ENCODE results near the gene TOMM22. TPM values are rescaled to one million over a fixed set of nuclear protein-coding genes. Genes with fewer than 3 reads are reported as not detected.

The TOMM22 gene
- total RNA-seq, 1 experiment from 2014 or later = 146 TPM

DNA sequence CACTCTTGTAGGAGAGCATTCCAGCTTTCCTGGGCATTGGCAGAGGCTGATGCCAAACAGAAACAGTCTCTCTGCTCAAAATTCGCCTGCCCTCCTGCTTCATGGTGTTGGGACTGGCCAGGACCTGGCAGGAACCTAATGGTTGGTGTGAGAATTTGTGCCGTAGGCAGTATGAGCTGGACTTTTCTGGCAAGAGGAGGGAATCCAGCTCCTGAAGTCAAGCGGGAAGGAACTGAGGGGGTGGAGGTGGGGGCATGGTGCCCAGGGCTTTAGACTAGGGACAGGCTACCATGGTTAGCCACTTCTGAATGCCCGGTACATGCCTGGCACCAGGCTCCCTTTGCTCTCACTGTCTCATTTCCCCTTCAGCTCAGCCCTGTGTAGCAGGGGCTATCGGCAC, 6.9 kb upstream of the TOMM22 start:
- Mint-ChIP-seq H3K4me1 (no peaks in the 10 kb centered on the region), H3K27ac (no peak overlapping the region), H3K4me3 (no peak overlapping the region), H3K36me3 (peaks cover 21% of the 10 kb centered on the region), H3K27me3 (ENCODE audit: low read depth) (no peaks in the 10 kb centered on the region), H3K9me3 (no peaks in the 10 kb centered on the region)
- ATAC-seq (no peak), DNase-seq (ENCODE audit: low spot score) (no peak)
- ChIA-PET CTCF (no interaction called here), POLR2A (no interaction called here)
- TF ChIP-seq RORB (CRISPR knock-in tag; IDR thresholded peaks at IDR 0.05) (no peak), GABPB1 (CRISPR knock-in tag; IDR thresholded peaks at IDR 0.05) (no peak), ZNF232 (CRISPR knock-in tag; IDR thresholded peaks at IDR 0.05) (no peak), ESRRA (CRISPR knock-in tag; IDR thresholded peaks at IDR 0.05; ENCODE audit: borderline replicate concordance) (no peak)
- TF ChIP-seq, protein P1, sequence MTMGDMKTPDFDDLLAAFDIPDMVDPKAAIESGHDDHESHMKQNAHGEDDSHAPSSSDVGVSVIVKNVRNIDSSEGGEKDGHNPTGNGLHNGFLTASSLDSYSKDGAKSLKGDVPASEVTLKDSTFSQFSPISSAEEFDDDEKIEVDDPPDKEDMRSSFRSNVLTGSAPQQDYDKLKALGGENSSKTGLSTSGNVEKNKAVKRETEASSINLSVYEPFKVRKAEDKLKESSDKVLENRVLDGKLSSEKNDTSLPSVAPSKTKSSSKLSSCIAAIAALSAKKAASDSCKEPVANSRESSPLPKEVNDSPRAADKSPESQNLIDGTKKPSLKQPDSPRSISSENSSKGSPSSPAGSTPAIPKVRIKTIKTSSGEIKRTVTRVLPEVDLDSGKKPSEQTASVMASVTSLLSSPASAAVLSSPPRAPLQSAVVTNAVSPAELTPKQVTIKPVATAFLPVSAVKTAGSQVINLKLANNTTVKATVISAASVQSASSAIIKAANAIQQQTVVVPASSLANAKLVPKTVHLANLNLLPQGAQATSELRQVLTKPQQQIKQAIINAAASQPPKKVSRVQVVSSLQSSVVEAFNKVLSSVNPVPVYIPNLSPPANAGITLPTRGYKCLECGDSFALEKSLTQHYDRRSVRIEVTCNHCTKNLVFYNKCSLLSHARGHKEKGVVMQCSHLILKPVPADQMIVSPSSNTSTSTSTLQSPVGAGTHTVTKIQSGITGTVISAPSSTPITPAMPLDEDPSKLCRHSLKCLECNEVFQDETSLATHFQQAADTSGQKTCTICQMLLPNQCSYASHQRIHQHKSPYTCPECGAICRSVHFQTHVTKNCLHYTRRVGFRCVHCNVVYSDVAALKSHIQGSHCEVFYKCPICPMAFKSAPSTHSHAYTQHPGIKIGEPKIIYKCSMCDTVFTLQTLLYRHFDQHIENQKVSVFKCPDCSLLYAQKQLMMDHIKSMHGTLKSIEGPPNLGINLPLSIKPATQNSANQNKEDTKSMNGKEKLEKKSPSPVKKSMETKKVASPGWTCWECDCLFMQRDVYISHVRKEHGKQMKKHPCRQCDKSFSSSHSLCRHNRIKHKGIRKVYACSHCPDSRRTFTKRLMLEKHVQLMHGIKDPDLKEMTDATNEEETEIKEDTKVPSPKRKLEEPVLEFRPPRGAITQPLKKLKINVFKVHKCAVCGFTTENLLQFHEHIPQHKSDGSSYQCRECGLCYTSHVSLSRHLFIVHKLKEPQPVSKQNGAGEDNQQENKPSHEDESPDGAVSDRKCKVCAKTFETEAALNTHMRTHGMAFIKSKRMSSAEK (CRISPR knock-in tag; IDR thresholded peaks at IDR 0.05; ENCODE audit: borderline replicate concordance) = no peak
- TF ChIP-seq, protein P2, sequence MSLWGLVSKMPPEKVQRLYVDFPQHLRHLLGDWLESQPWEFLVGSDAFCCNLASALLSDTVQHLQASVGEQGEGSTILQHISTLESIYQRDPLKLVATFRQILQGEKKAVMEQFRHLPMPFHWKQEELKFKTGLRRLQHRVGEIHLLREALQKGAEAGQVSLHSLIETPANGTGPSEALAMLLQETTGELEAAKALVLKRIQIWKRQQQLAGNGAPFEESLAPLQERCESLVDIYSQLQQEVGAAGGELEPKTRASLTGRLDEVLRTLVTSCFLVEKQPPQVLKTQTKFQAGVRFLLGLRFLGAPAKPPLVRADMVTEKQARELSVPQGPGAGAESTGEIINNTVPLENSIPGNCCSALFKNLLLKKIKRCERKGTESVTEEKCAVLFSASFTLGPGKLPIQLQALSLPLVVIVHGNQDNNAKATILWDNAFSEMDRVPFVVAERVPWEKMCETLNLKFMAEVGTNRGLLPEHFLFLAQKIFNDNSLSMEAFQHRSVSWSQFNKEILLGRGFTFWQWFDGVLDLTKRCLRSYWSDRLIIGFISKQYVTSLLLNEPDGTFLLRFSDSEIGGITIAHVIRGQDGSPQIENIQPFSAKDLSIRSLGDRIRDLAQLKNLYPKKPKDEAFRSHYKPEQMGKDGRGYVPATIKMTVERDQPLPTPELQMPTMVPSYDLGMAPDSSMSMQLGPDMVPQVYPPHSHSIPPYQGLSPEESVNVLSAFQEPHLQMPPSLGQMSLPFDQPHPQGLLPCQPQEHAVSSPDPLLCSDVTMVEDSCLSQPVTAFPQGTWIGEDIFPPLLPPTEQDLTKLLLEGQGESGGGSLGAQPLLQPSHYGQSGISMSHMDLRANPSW (CRISPR knock-in tag; conservative IDR thresholded peaks at IDR 0.05; ENCODE audit: low read depth) = no peak
- TF ChIP-seq, protein P3, sequence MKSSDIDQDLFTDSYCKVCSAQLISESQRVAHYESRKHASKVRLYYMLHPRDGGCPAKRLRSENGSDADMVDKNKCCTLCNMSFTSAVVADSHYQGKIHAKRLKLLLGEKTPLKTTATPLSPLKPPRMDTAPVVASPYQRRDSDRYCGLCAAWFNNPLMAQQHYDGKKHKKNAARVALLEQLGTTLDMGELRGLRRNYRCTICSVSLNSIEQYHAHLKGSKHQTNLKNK (CRISPR knock-in tag; IDR thresholded peaks at IDR 0.05) = no peak

DNA sequence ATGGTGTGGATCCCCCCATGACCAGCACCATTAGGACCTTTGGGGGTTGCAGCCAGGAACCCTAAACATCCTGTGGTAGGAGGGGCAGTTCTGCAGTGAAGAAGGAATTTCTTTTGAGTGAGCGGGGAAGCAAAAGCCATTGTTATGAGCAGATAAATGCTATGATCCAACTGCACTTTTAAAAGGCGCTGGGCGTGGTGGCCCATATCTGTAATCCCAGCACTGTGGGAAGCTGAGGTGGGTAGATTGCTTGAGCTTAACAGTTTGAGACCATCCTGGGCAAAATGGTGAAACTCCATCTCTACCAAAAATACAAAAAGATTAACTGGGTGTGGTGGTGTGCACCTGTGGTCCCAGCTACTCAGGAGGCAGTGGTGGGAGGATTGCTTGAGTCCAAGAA, 5.9 kb upstream of the TOMM22 start:
- Mint-ChIP-seq H3K9me3 (no peaks in the 10 kb centered on the region), H3K4me1 (no peaks in the 10 kb centered on the region), H3K36me3 (peaks cover 19% of the 10 kb centered on the region), H3K27me3 (ENCODE audit: low read depth) (no peaks in the 10 kb centered on the region), H3K4me3 (no peak overlapping the region), H3K27ac (no peak overlapping the region)
- ATAC-seq (no peak), DNase-seq (ENCODE audit: low spot score) (no peak)
- TF ChIP-seq ZNF396 (CRISPR knock-in tag; IDR thresholded peaks at IDR 0.05; ENCODE audit: borderline replicate concordance) (no peak), SOX15 (CRISPR knock-in tag; IDR thresholded peaks at IDR 0.05) (no peak), GRHL2 (CRISPR knock-in tag; IDR thresholded peaks at IDR 0.05; ENCODE audit: insufficient replicate concordance, severe bottlenecking) (no peak), SMAD3 (CRISPR knock-in tag; IDR thresholded peaks at IDR 0.05; ENCODE audit: borderline replicate concordance) (no peak), JUN (CRISPR knock-in tag; IDR thresholded peaks at IDR 0.05) (no peak)
- TF ChIP-seq, protein P4, sequence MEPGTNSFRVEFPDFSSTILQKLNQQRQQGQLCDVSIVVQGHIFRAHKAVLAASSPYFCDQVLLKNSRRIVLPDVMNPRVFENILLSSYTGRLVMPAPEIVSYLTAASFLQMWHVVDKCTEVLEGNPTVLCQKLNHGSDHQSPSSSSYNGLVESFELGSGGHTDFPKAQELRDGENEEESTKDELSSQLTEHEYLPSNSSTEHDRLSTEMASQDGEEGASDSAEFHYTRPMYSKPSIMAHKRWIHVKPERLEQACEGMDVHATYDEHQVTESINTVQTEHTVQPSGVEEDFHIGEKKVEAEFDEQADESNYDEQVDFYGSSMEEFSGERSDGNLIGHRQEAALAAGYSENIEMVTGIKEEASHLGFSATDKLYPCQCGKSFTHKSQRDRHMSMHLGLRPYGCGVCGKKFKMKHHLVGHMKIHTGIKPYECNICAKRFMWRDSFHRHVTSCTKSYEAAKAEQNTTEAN (CRISPR knock-in tag; IDR thresholded peaks at IDR 0.05) = no peak
- TF ChIP-seq, protein P5, sequence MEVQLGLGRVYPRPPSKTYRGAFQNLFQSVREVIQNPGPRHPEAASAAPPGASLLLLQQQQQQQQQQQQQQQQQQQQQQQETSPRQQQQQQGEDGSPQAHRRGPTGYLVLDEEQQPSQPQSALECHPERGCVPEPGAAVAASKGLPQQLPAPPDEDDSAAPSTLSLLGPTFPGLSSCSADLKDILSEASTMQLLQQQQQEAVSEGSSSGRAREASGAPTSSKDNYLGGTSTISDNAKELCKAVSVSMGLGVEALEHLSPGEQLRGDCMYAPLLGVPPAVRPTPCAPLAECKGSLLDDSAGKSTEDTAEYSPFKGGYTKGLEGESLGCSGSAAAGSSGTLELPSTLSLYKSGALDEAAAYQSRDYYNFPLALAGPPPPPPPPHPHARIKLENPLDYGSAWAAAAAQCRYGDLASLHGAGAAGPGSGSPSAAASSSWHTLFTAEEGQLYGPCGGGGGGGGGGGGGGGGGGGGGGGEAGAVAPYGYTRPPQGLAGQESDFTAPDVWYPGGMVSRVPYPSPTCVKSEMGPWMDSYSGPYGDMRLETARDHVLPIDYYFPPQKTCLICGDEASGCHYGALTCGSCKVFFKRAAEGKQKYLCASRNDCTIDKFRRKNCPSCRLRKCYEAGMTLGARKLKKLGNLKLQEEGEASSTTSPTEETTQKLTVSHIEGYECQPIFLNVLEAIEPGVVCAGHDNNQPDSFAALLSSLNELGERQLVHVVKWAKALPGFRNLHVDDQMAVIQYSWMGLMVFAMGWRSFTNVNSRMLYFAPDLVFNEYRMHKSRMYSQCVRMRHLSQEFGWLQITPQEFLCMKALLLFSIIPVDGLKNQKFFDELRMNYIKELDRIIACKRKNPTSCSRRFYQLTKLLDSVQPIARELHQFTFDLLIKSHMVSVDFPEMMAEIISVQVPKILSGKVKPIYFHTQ (CRISPR knock-in tag; IDR thresholded peaks at IDR 0.05) = no peak
- TF ChIP-seq, protein P6, sequence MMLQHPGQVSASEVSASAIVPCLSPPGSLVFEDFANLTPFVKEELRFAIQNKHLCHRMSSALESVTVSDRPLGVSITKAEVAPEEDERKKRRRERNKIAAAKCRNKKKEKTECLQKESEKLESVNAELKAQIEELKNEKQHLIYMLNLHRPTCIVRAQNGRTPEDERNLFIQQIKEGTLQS (CRISPR knock-in tag; conservative IDR thresholded peaks at IDR 0.05) = no peak
- CTCF ChIA-PET = no interaction called here
- POLR2A ChIA-PET = no interaction called here

Data from WTC11 (cell line).